ENCODE measurements around the gene ANKHD1. TPM values are rescaled to one million over a fixed set of nuclear protein-coding genes. Genes with fewer than 3 reads are reported as not detected.

Gene ANKHD1, protein sequence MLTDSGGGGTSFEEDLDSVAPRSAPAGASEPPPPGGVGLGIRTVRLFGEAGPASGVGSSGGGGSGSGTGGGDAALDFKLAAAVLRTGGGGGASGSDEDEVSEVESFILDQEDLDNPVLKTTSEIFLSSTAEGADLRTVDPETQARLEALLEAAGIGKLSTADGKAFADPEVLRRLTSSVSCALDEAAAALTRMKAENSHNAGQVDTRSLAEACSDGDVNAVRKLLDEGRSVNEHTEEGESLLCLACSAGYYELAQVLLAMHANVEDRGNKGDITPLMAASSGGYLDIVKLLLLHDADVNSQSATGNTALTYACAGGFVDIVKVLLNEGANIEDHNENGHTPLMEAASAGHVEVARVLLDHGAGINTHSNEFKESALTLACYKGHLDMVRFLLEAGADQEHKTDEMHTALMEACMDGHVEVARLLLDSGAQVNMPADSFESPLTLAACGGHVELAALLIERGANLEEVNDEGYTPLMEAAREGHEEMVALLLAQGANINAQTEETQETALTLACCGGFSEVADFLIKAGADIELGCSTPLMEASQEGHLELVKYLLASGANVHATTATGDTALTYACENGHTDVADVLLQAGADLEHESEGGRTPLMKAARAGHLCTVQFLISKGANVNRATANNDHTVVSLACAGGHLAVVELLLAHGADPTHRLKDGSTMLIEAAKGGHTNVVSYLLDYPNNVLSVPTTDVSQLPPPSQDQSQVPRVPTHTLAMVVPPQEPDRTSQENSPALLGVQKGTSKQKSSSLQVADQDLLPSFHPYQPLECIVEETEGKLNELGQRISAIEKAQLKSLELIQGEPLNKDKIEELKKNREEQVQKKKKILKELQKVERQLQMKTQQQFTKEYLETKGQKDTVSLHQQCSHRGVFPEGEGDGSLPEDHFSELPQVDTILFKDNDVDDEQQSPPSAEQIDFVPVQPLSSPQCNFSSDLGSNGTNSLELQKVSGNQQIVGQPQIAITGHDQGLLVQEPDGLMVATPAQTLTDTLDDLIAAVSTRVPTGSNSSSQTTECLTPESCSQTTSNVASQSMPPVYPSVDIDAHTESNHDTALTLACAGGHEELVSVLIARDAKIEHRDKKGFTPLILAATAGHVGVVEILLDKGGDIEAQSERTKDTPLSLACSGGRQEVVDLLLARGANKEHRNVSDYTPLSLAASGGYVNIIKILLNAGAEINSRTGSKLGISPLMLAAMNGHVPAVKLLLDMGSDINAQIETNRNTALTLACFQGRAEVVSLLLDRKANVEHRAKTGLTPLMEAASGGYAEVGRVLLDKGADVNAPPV (N-terminal part only)
- 119 and 120 TPM in 2 replicates for total RNA-seq

DNA sequence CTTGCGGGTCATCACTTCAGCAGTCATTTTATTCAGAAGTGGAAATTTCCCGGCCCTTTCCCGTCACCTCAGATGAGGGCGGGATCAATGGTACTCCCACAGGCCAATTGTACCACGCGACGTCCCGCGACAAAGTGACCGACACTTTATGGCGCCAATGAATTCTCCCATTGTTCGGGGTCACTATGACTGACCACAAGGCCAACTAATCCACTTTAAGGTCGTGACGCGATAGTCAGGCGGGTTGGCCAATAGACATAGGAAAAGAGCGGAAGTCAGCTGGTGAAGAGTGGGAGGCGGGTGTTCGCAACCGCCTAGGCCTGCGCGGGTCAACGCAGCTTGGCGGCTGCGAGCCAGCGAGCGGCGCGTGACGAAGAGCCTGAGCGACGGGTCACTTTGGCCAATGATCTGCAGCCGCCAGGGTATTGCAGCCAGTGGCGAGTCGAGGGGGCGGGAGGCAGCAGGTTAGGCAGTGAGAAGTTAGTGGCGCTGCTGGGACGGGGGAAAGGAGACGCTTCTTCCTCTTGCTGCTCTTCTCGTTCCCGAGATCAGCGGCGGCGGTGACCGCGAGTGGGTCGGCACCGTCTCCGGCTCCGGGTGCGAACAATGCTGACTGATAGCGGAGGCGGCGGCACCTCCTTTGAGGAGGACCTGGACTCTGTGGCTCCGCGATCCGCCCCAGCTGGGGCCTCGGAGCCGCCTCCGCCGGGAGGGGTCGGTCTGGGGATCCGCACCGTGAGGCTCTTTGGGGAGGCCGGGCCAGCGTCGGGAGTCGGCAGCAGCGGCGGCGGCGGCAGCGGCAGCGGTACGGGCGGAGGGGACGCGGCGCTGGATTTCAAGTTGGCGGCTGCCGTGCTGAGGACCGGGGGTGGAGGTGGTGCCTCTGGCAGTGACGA, at the start of gene ANKHD1:
Gene ANKHD1 (plus strand): TSS at position 472 of the 896 bp plus-strand sequence. CDS start 135 bp downstream, at position 607.
- Mint-ChIP-seq H3K4me3 (ENCODE audit: low read depth) (no peak within 1 kb of the TSS), H3K9me3 (no peaks in the 10 kb centered on the region), H3K27ac (no peak within 1 kb of the TSS), H3K27me3 (ENCODE audit: low read depth) (no peaks in the 10 kb centered on the region), H3K36me3 (ENCODE audit: low read depth) (peaks cover 30% of the 10 kb centered on the region), H3K4me1 (ENCODE audit: low read depth) (peaks cover 20% of the 10 kb centered on the region)
- peak; percentile 97 for DNase-seq (ENCODE audit: low spot score)
- intact Hi-C loops (cut with micrococcal nuclease): loop anchor here (1.0 to 5.0 kb wide), 9 partner anchors 98 to 839 kb away; partner anchors contain the start of genes APBB3, HARS1, HARS2 and IK

DNA sequence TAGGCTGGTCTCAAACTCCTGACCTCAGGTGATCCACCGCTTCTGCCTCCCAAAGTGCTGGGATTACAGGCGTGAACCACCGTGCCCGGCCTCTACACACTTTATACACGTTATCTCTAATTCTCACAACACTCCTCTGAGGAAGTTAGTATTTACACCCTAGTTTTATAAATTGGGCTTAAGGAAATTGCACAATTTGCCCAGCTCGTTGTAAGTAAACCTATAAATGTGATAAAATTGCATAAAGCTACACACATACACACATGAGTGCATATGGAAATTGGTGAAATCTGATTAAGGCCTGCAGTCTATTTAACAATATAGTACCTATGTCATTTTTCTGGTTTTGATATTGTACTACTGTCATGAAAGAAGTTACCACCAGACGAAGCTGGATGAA, 46.1 kb upstream of the ANKHD1 start:
- DNase-seq (ENCODE audit: low spot score): no peak
- H3K27me3 Mint-ChIP-seq (ENCODE audit: low read depth): peaks cover 15% of the 10 kb centered on the region
- intact Hi-C loops (cut with micrococcal nuclease): no loop called here
- no peak overlapping the region for H3K4me3 Mint-ChIP-seq (ENCODE audit: low read depth)
- peaks cover 13% of the 10 kb centered on the region for H3K4me1 Mint-ChIP-seq (ENCODE audit: low read depth)
- H3K36me3 Mint-ChIP-seq (ENCODE audit: low read depth): no peaks in the 10 kb centered on the region
- no peak overlapping the region for H3K27ac Mint-ChIP-seq
- no peaks in the 10 kb centered on the region for H3K9me3 Mint-ChIP-seq

DNA sequence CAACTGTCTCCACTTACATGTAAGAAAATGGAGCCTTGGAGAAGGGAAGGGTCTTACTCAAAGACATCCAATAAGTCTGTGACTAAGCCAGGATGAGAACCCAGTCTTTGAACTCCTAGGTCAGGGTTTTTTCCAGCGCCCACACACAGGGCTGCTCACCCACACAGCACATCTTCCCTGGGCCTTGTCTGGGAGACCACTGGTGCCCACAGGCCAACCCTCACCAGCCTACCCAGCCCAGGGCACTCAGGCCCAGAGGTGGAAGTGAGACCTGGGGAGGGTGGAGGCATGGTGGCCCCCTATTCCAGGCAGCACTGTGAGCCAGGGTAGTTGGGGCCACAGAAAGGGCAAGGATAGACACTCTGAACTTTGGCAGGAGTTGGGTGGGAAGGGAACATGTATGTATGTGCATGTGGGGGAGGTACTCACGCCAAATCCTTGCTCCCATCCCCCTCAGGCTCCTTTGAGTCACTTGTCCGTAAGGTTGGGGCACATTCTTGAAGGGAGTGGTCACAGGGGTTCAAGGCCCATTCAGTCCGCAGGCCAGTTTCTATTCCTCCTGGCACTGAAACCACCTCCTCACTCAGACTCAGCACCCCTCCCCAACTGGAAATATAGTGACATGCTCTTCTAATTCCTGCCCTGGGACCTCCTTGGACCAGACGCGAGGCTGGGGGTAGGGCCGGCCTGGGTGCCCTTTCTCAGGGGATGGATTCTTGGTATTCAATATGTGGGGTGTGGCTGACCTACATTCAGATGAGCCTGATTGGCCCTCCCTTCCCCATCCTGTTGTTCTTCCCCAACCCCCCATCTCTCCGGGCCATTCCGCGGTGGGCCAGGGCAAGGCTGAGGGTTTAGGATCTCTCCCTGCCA, 44.5 kb upstream of the ANKHD1 start:
- no peaks in the 10 kb centered on the region for H3K36me3 Mint-ChIP-seq (ENCODE audit: low read depth)

DNA sequence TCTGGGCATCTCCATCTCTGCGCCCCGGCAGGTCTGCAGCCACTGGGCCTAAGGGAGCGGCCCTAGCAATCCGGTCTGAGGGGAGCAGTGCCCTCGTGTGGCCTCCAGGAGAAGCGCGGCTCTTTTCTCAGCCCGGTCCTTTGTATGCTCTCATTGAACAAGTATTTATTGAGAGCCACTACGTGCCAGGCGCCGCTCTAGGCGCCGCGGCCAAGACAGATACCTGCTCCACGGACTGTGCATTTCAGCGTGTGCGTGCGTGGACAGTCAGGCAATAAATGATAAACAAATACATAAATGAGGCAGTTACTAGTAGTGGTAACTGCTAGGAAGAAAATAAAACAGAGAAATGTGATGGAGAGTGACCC, 43.9 kb upstream of the ANKHD1 start:
- peak; percentile 74 for DNase-seq (ENCODE audit: low spot score)
- no peak overlapping the region for H3K27ac Mint-ChIP-seq
- H3K4me1 Mint-ChIP-seq (ENCODE audit: low read depth): peaks cover 9% of the 10 kb centered on the region
- no peaks in the 10 kb centered on the region for H3K36me3 Mint-ChIP-seq (ENCODE audit: low read depth)
- peak overlapping the region; percentile 63 for H3K4me3 Mint-ChIP-seq (ENCODE audit: low read depth)
- intact Hi-C loops (cut with micrococcal nuclease): loop anchor here (1.0 kb wide), 2 partner anchors 113 to 117 kb away; no protein-coding TSS in a partner anchor
- H3K9me3 Mint-ChIP-seq: no peaks in the 10 kb centered on the region
- H3K27me3 Mint-ChIP-seq (ENCODE audit: low read depth): peaks cover 9% of the 10 kb centered on the region

More for the DNA sequence above, 44.5 kb upstream of the ANKHD1 start:
- no peak overlapping the region for H3K4me3 Mint-ChIP-seq (ENCODE audit: low read depth)
- no peak for DNase-seq (ENCODE audit: low spot score)
- H3K9me3 Mint-ChIP-seq: no peaks in the 10 kb centered on the region
- intact Hi-C loops (cut with micrococcal nuclease): loop anchor here (1.0 kb wide), 2 partner anchors 113 to 117 kb away; no protein-coding TSS in a partner anchor
- peaks cover 9% of the 10 kb centered on the region for H3K27me3 Mint-ChIP-seq (ENCODE audit: low read depth)
- no peak overlapping the region for H3K27ac Mint-ChIP-seq
- peaks cover 9% of the 10 kb centered on the region for H3K4me1 Mint-ChIP-seq (ENCODE audit: low read depth)

DNA sequence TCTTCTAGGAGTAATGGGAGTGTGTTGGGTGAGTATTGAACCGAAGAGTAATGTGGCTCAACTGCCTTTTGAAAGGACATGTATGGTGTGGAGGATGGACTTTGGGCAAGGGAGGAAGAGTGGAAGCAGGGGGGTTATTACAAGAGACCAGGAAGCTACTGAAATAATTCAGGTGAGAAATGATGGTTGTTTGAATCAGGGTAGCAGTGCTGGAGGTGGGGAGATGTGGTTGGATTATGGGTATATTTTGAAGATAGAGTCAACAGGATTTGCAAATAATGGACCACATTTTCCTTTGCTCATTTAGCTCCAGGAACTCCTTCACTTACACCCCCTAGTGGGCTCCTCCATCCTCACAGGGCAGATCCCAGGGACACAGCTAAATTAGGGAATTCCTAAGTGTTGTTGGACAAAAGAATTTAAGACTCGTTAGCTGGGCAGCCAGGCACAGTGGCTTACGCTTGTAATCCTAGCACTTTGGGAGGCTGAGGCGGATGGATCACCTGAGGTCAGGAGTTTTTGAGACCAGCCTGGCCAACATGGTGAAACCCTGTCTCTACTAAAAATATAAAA, 42.8 kb upstream of the ANKHD1 start:
- Mint-ChIP-seq H3K4me1 (ENCODE audit: low read depth) (peaks cover 15% of the 10 kb centered on the region), H3K27ac (no peak overlapping the region), H3K27me3 (ENCODE audit: low read depth) (peaks cover 8% of the 10 kb centered on the region), H3K36me3 (ENCODE audit: low read depth) (no peaks in the 10 kb centered on the region), H3K9me3 (no peaks in the 10 kb centered on the region), H3K4me3 (ENCODE audit: low read depth) (no peak overlapping the region)
- DNase-seq (ENCODE audit: low spot score): no peak
- intact Hi-C loops (cut with micrococcal nuclease): no loop called here

DNA sequence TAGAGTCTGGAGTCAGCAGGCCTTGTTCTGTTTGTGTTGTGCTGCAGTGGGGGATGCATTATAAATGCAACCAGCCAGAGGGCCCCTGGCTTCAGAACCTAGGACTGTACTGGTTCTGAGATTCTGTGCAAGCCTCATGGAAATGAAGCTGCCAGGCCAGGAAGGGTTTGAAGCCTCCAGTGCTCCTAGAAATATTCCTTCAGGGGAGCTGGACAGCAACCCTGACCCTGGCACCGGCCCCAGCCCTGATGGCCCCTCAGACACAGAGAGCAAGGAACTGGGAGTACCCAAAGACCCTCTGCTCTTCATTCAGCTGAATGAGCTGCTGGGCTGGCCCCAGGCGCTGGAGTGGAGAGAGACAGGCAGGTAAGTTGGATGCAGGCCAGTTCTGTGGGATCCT, 41.5 kb upstream of the ANKHD1 start, which contains the start of gene SLC4A9:
Gene SLC4A9 (plus strand): TSS at position 94 of the 400 bp plus-strand sequence. CDS start 43 bp downstream, at position 137.
- H3K27ac Mint-ChIP-seq: no peak within 1 kb of the TSS
- intact Hi-C loops (cut with micrococcal nuclease): loop anchor here (5.0 kb wide), 2 partner anchors 277 to 352 kb away; partner anchors contain the start of gene TMCO6
- no peaks in the 10 kb centered on the region for H3K36me3 Mint-ChIP-seq (ENCODE audit: low read depth)
- no peak within 1 kb of the TSS for H3K4me3 Mint-ChIP-seq (ENCODE audit: low read depth)
- peaks cover 7% of the 10 kb centered on the region for H3K27me3 Mint-ChIP-seq (ENCODE audit: low read depth)
- no peak for DNase-seq (ENCODE audit: low spot score)
- H3K9me3 Mint-ChIP-seq: no peaks in the 10 kb centered on the region
- H3K4me1 Mint-ChIP-seq (ENCODE audit: low read depth): peaks cover 15% of the 10 kb centered on the region

DNA sequence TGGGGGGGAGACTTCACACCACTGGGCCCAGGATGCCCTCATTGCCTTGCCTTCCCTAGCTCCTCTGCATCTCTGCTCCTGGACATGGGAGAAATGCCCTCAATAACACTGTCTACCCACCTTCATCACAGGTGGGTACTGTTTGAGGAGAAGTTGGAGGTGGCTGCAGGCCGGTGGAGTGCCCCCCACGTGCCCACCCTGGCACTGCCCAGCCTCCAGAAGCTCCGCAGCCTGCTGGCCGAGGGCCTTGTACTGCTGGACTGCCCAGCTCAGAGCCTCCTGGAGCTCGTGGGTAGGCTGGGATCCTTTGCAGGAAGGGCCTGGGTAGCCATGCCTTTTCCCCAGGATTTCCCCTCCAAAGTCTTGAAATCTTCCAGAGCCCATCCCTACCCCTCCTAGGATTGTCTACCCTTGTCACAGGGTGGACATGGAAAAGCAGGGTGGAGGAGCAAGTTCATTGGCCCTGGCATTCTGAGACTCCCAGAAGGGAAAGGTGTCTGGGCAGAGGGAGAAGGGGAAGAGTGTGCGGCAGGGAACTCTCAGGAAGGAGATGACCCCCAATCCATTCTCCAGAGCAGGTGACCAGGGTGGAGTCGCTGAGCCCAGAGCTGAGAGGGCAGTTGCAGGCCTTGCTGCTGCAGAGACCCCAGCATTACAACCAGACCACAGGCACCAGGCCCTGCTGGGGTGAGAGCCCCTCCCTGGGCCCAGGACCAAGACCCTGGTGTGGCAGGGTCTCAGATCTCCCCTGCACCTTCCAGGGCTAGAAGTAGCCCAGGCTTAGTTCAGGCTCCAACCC, 40.8 kb upstream of the ANKHD1 start:
- no peaks in the 10 kb centered on the region for H3K9me3 Mint-ChIP-seq
- intact Hi-C loops (cut with micrococcal nuclease): loop anchor here (5.0 kb wide), 2 partner anchors 276 to 351 kb away; partner anchors contain the start of gene TMCO6
- H3K4me3 Mint-ChIP-seq (ENCODE audit: low read depth): no peak overlapping the region
- H3K27me3 Mint-ChIP-seq (ENCODE audit: low read depth): peaks cover 7% of the 10 kb centered on the region
- peaks cover 15% of the 10 kb centered on the region for H3K4me1 Mint-ChIP-seq (ENCODE audit: low read depth)
- no peaks in the 10 kb centered on the region for H3K36me3 Mint-ChIP-seq (ENCODE audit: low read depth)
- DNase-seq (ENCODE audit: low spot score): no peak
- H3K27ac Mint-ChIP-seq: no peak overlapping the region

DNA sequence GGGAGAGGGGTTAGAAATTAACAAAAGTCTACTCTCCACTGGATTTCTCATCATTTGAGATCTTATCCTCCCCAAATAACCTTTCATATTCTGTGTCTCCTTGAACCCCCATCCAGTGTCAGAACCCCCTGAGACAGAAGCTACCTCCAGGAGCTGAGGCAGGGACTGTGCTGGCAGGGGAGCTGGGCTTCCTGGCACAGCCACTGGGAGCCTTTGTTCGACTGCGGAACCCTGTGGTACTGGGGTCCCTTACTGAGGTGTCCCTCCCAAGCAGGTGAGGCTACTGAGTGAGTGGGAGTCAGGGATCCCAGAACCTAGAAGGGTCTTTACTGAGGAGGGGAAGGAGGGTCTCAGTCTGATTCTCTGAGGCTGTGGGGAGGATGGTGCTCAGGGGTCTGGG, 39.7 kb upstream of the ANKHD1 start:
- H3K4me1 Mint-ChIP-seq (ENCODE audit: low read depth): peaks cover 15% of the 10 kb centered on the region
- H3K4me3 Mint-ChIP-seq (ENCODE audit: low read depth): no peak overlapping the region
- H3K27me3 Mint-ChIP-seq (ENCODE audit: low read depth): peaks cover 7% of the 10 kb centered on the region
- no peak for DNase-seq (ENCODE audit: low spot score)
- no peaks in the 10 kb centered on the region for H3K9me3 Mint-ChIP-seq
- intact Hi-C loops (cut with micrococcal nuclease): loop anchor here (5.0 kb wide), 2 partner anchors 275 to 350 kb away; partner anchors contain the start of gene TMCO6
- H3K36me3 Mint-ChIP-seq (ENCODE audit: low read depth): no peaks in the 10 kb centered on the region
- H3K27ac Mint-ChIP-seq: no peak overlapping the region

DNA sequence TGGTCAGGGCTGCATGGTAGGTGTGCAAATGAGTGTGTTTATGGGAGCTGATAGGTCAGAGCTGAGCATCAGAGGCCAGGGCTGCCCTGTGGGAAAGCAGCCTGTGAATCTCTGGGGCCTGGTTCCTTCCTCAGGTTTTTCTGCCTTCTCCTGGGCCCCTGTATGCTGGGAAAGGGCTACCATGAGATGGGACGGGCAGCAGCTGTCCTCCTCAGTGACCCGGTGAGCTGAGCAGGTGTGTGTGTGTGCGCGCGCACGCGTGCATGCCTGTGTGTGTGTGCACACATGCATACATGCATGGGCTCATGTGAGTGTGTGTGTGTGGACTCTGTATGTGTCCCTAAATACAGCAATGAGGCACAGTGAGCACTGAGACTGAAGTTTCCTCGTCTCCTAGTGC, 39.3 kb upstream of the ANKHD1 start:
- Mint-ChIP-seq H3K4me3 (ENCODE audit: low read depth) (no peak overlapping the region), H3K4me1 (ENCODE audit: low read depth) (peaks cover 12% of the 10 kb centered on the region), H3K36me3 (ENCODE audit: low read depth) (no peaks in the 10 kb centered on the region), H3K9me3 (no peaks in the 10 kb centered on the region), H3K27ac (no peak overlapping the region), H3K27me3 (ENCODE audit: low read depth) (peaks cover 7% of the 10 kb centered on the region)
- DNase-seq (ENCODE audit: low spot score): no peak
- intact Hi-C loops (cut with micrococcal nuclease): loop anchor here (5.0 kb wide), 2 partner anchors 275 to 350 kb away; partner anchors contain the start of gene TMCO6
